ENCODE data around the gene HSD3B1. TPM values are rescaled to one million over a fixed set of nuclear protein-coding genes. Genes with fewer than 3 reads are reported as not detected.

The HSD3B1 gene
- total and polyA plus RNA-seq, 2 experiments from 2014 or later = not detected

GRCh38 chr1:119554183-119554582, 47.2 kb downstream of the HSD3B1 start:
- Histone ChIP-seq H3K27me3 (ENCODE audit: insufficient read depth) (no peaks in the 10 kb centered on the region), H3K79me2 (replicated peaks; ENCODE audit: insufficient read depth) (no peaks in the 10 kb centered on the region), H3K4me3 (no peak overlapping the region), H4K20me1 (replicated peaks; ENCODE audit: insufficient read depth) (no peaks in the 10 kb centered on the region), H3F3A (replicated peaks; ENCODE audit: low read depth) (no peaks in the 10 kb centered on the region), H3K36me3 (ENCODE audit: insufficient read depth) (no peaks in the 10 kb centered on the region), H3K9me2 (ENCODE audit: insufficient read depth) (0 out of 2 replicates have a peak, but pooled peaks cover 3% of the 10 kb centered on the region), H3K4me2 (no peak overlapping the region), H3K27ac (ENCODE audit: low read depth) (no peak overlapping the region), H2AFZ (no peak overlapping the region), H3K4me1 (ENCODE audit: insufficient read depth) (no peaks in the 10 kb centered on the region)
- no peak overlapping the region for H3K27ac Mint-ChIP-seq
- no peak for DNase-seq (ENCODE audit: low spot score)
- TF ChIP-seq ZNF114 (CRISPR knock-in tag; IDR thresholded peaks at IDR 0.05) (no peak), STAT1 (IDR thresholded peaks at IDR 0.05; ENCODE audit: unreplicated experiment) (no peak), JUNB (IDR thresholded peaks at IDR 0.05; ENCODE audit: unreplicated experiment) (no peak), CTCF (conservative IDR thresholded peaks at IDR 0.05; ENCODE audit: low read depth in 2 of 2) (no peak), ETS1 (IDR thresholded peaks at IDR 0.05) (no peak), ZNF331 (CRISPR knock-in tag; IDR thresholded peaks at IDR 0.05; ENCODE audit: low read depth) (no peak), ZNF462 (CRISPR knock-in tag; IDR thresholded peaks at IDR 0.05) (no peak), CREB1 (CRISPR knock-in tag; IDR thresholded peaks at IDR 0.05; ENCODE audit: low read depth) (no peak), REST (IDR thresholded peaks at IDR 0.05; ENCODE audit: unreplicated experiment) (no peak)
- no peaks in the 10 kb centered on the region for H3K9me3 Mint-ChIP-seq
- peaks cover 4% of the 10 kb centered on the region; the same call in 2 of the 3 replicates for H3K4me1 Mint-ChIP-seq
- no peaks in the 10 kb centered on the region for H3K36me3 Mint-ChIP-seq (ENCODE audit: low read depth)
- H3K27me3 Mint-ChIP-seq (ENCODE audit: insufficient read depth, low read depth, poor library complexity) = no peaks in the 10 kb centered on the region
- ATAC-seq = no peak
- H3K4me3 Mint-ChIP-seq = no peak overlapping the region
